Activated naive CD8-positive, alpha-beta T cell treated with anti-CD3 and anti-CD28 coated beads, Interleukin-2, amount 50 U/mL, for 16 hours (primary cell): ENCODE measurements around the gene TSPAN15.

ENCODE experiments used
- DNase-seq: peaks from one replicate; pipeline ENCODE4 v3.0.0-alpha.2; 2020; ENCODE audit warnings: low read depth, low spot score

Gene TSPAN15

GRCh38 chr10:69466158-69466490 lies 14.9 kb downstream of the TSPAN15 start:
- no peak for DNase-seq

- DNase-seq: no peak
These were observed 15.4 kb downstream of the TSPAN15 start for GRCh38 chr10:69466689-69467088.

- no peak for DNase-seq
These were observed 16.9 kb downstream of the TSPAN15 start for GRCh38 chr10:69467928-69468750.

GRCh38 chr10:69468751-69469089 lies 17.5 kb downstream of the TSPAN15 start:
- DNase-seq: no peak

- no peak for DNase-seq
These were observed 18.7 kb downstream of the TSPAN15 start for GRCh38 chr10:69469976-69470375.

- no peak for DNase-seq
These were observed 19.5 kb downstream of the TSPAN15 start for GRCh38 chr10:69470463-69471384.

GRCh38 chr10:69472142-69472541 lies 20.9 kb downstream of the TSPAN15 start:
- no peak for DNase-seq

- DNase-seq: no peak
These were observed 21.3 kb downstream of the TSPAN15 start for GRCh38 chr10:69472544-69472943.

- no peak for DNase-seq
These were observed 22.2 kb downstream of the TSPAN15 start for GRCh38 chr10:69473304-69473990.

GRCh38 chr10:69474742-69475432 lies 23.6 kb downstream of the TSPAN15 start:
- DNase-seq: no peak

GRCh38 chr10:69475433-69475830 lies 24.2 kb downstream of the TSPAN15 start:
- DNase-seq: no peak

GRCh38 chr10:69477968-69478597 lies 26.8 kb downstream of the TSPAN15 start:
- DNase-seq: no peak

GRCh38 chr10:69479240-69480067 lies 28.2 kb downstream of the TSPAN15 start:
- DNase-seq: no peak

- DNase-seq: no peak
These were observed 28.8 kb downstream of the TSPAN15 start for GRCh38 chr10:69480068-69480412.

GRCh38 chr10:69481305-69481704 lies 30.0 kb downstream of the TSPAN15 start:
- no peak for DNase-seq

GRCh38 chr10:69481811-69482524 lies 30.7 kb downstream of the TSPAN15 start:
- no peak for DNase-seq

- no peak for DNase-seq
These were observed 32.7 kb downstream of the TSPAN15 start for GRCh38 chr10:69483963-69484362.

- DNase-seq: no peak
These were observed 33.5 kb downstream of the TSPAN15 start for GRCh38 chr10:69484736-69485135.

- DNase-seq: no peak
These were observed 35.9 kb downstream of the TSPAN15 start for GRCh38 chr10:69486922-69487730.
